H9 (cell line): ENCODE data around the gene THSD4. TPM values are rescaled to one million over a fixed set of nuclear protein-coding genes. Genes with fewer than 3 reads are reported as not detected.

Experiments
- DNase-seq: peaks from one replicate; pipeline ENCODE4 v3.0.0-alpha.2; 2017
- H2AFZ ChIP-seq: one replicate; pipeline ENCODE4 v1.6.1; 2013; ENCODE audit warnings: mild to moderate bottlenecking, low read length, control low read depth, moderate library complexity
- H2AK5ac ChIP-seq: 2 replicates; pipeline ENCODE4 v1.6.1; 2013; ENCODE audit warnings: low read length, control low read depth, mixed read lengths; ENCODE audit not compliant: insufficient read length
- H2BK120ac ChIP-seq: one replicate; pipeline ENCODE4 v1.6.1; 2013; ENCODE audit warnings: low read depth, mild to moderate bottlenecking, low read length, control low read depth, inconsistent platforms; ENCODE audit not compliant: poor library complexity, severe bottlenecking
- H2BK12ac ChIP-seq: 2 replicates; pipeline ENCODE4 v1.6.1; 2013; ENCODE audit warnings: low read length, control low read depth, mixed read lengths, low read depth; ENCODE audit not compliant: insufficient read length
- H2BK15ac ChIP-seq: 2 replicates; pipeline ENCODE4 v1.6.1; 2013; ENCODE audit warnings: low read depth, low read length, control low read depth
- H2BK20ac ChIP-seq: one replicate; pipeline ENCODE4 v1.6.1; 2013; ENCODE audit warnings: low read depth, mild to moderate bottlenecking, low read length, control low read depth, inconsistent platforms; ENCODE audit not compliant: poor library complexity, severe bottlenecking
- H2BK5ac ChIP-seq: 2 replicates; pipeline ENCODE4 v1.6.1; 2013; ENCODE audit warnings: low read length, control low read depth, mixed read lengths; ENCODE audit not compliant: insufficient read length
- H3K14ac ChIP-seq: 2 replicates; pipeline ENCODE4 v1.6.1; 2013; ENCODE audit warnings: low read length, control low read depth; ENCODE audit not compliant: insufficient read depth
- H3K18ac ChIP-seq: 2 replicates; pipeline ENCODE4 v1.6.1; 2013; ENCODE audit warnings: low read depth, mild to moderate bottlenecking, mixed read lengths, low read length, control low read depth; ENCODE audit not compliant: insufficient read length
- H3K23ac ChIP-seq: 2 replicates; pipeline ENCODE4 v1.6.1; 2013; ENCODE audit warnings: low read length, control low read depth, mixed read lengths, low read depth; ENCODE audit not compliant: insufficient read length
- H3K23me2 ChIP-seq: 2 replicates; pipeline ENCODE4 v1.6.1; 2013; ENCODE audit warnings: low read depth, mild to moderate bottlenecking, mixed read lengths, low read length, control low read depth; ENCODE audit not compliant: insufficient read length, poor library complexity, severe bottlenecking
- H3K27ac ChIP-seq: 2 replicates; pipeline ENCODE4 v1.5.1; 2013; ENCODE audit warnings: low read length, control low read depth, mixed read lengths, low read depth; ENCODE audit not compliant: insufficient read length
- H3K27me3 ChIP-seq: 2 replicates; pipeline ENCODE4 v1.6.1; 2013; ENCODE audit warnings: low read length, control low read depth, inconsistent platforms; ENCODE audit not compliant: insufficient read depth
- H3K4ac ChIP-seq: 2 replicates; pipeline ENCODE4 v1.6.1; 2013; ENCODE audit warnings: low read depth, mild to moderate bottlenecking, control low read depth, inconsistent platforms, low read length, moderate library complexity
- H3K4me1 ChIP-seq: 2 replicates; pipeline ENCODE4 v1.6.1; 2013; ENCODE audit warnings: low read length, control low read depth, inconsistent platforms; ENCODE audit not compliant: insufficient read depth
- H3K4me2 ChIP-seq: 2 replicates; pipeline ENCODE4 v1.6.1; 2013; ENCODE audit warnings: low read length, control low read depth, mixed read lengths; ENCODE audit not compliant: insufficient read length, insufficient read depth
- H3K56ac ChIP-seq: 2 replicates; pipeline ENCODE4 v1.6.1; 2013; ENCODE audit warnings: low read depth, mild to moderate bottlenecking, mixed read lengths, low read length, control low read depth; ENCODE audit not compliant: insufficient read length
- H3K79me1 ChIP-seq: 2 replicates; pipeline ENCODE4 v1.6.1; 2013; ENCODE audit warnings: low read depth, mild to moderate bottlenecking, moderate library complexity, low read length, control low read depth, inconsistent platforms; ENCODE audit not compliant: insufficient read depth, poor library complexity, severe bottlenecking
- H3K79me2 ChIP-seq: 2 replicates; pipeline ENCODE4 v1.6.1; 2013; ENCODE audit warnings: low read length, control low read depth, inconsistent platforms; ENCODE audit not compliant: insufficient read depth
- H3K9ac ChIP-seq: 2 replicates; pipeline ENCODE4 v1.6.1; 2013; ENCODE audit warnings: low read length, control low read depth, mixed read lengths; ENCODE audit not compliant: insufficient read length; ENCODE audit errors: extremely low read depth
- H3K9me3 ChIP-seq: one replicate; pipeline ENCODE4 v1.6.1; 2013; ENCODE audit warnings: low read depth, low read length, inconsistent platforms; ENCODE audit not compliant: control insufficient read depth
- H3T11ph ChIP-seq: one replicate; pipeline ENCODE4 v1.6.1; 2013; ENCODE audit warnings: mild to moderate bottlenecking, low read length, control low read depth, inconsistent platforms
- H4K20me1 ChIP-seq: one replicate; pipeline ENCODE4 v1.6.1; 2013; ENCODE audit not compliant: control insufficient read depth, insufficient read length, insufficient read depth
- H4K5ac ChIP-seq: 2 replicates; pipeline ENCODE4 v1.6.1; 2013; ENCODE audit warnings: low read depth, mild to moderate bottlenecking, mixed read lengths, low read length, control low read depth; ENCODE audit not compliant: insufficient read length
- H4K8ac ChIP-seq: replicated peaks from 2 replicates; pipeline ENCODE4 v1.6.1; 2013; ENCODE audit warnings: low read length, control low read depth, mixed read lengths, low read depth; ENCODE audit not compliant: insufficient read length
- H4K91ac ChIP-seq: 2 replicates; pipeline ENCODE4 v1.6.1; 2013; ENCODE audit warnings: low read depth, mild to moderate bottlenecking, moderate library complexity, mixed read lengths, low read length, control low read depth; ENCODE audit not compliant: insufficient read length
- H3K27ac Mint-ChIP-seq, 3 experiments: 2 replicates in 2 of 3; 3 replicates in 1 of 3; pipeline ENCODE4 v1.8.0; 2020 to 2021; ENCODE audit warnings: mixed read lengths in 3 of 3, mild to moderate bottlenecking in 1 of 3, moderate library complexity in 1 of 3
- H3K27me3 Mint-ChIP-seq: 2 replicates; pipeline ENCODE4 v1.8.0; 2021; ENCODE audit warnings: low read depth, mild to moderate bottlenecking, moderate library complexity, mixed read lengths
- H3K36me3 Mint-ChIP-seq, 3 experiments: 2 replicates in 2 of 3; 3 replicates in 1 of 3; pipeline ENCODE4 v1.8.0; 2020 to 2021; ENCODE audit warnings: low read depth in 3 of 3, mixed read lengths in 3 of 3; ENCODE audit not compliant: insufficient read depth in 1 of 3
- H3K4me1 Mint-ChIP-seq, 2 experiments: 2 replicates each; pipeline ENCODE4 v1.8.0; 2020; ENCODE audit warnings: mixed read lengths in 2 of 2
- H3K4me3 Mint-ChIP-seq, 2 experiments: 2 replicates in 1 of 2; 3 replicates in 1 of 2; pipeline ENCODE4 v1.8.0; 2020 to 2021; ENCODE audit warnings: mild to moderate bottlenecking in 2 of 2, mixed read lengths in 2 of 2, moderate library complexity in 1 of 2
- H3K9me3 Mint-ChIP-seq, 2 experiments: 2 replicates in 1 of 2; 3 replicates in 1 of 2; pipeline ENCODE4 v1.8.0; 2020; ENCODE audit warnings: mild to moderate bottlenecking in 2 of 2, mixed read lengths in 2 of 2, moderate library complexity in 1 of 2
- WGBS: extraction: QIAGEN DNeasy Blood & Tissue Kit; methylation state at CpG from one replicate; pipeline ENCODE4 v1.1.7; 2013; ENCODE audit warnings: missing lambda C conversion rate, low lambda C conversion rate, mixed read lengths; ENCODE audit not compliant: insufficient read length; ENCODE audit errors: extremely low coverage; 5-methylcytosine and 5-hydroxymethylcytosine counted together
- total RNA-seq: library from RNA; stranded (reverse); gene quantifications from 2 replicates; pipeline ENCODE4 v1.2.1, GENCODE V29; 2021
- TF ChIP-seq, protein P1 (sequence below): fragments of 200-600 bp; sonication (generic); conservative IDR thresholded peaks from 3 replicates; pipeline ENCODE4 v1.8.0; 2021; ENCODE audit warnings: antibody characterized with exemption, mild to moderate bottlenecking

Gene THSD4
- total RNA-seq, 1 experiment from 2014 or later: 5.5 TPM

DNA sequence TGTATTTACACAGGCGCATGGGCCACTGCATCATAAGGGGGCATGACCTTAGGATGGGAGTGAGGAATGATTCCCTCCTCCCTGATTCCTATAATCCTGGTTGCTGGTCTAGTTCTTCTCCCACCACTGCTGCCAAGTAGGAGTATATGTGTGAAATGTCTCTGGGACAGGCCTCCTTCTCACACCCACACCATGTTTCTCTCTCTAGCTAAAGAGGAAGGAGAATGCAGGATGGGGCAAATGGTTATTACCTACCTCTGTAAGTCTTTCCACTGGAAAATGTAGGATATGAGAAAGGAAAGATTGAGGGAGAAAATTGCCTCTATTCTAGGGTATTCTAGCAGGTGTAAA lies 159.2 kb downstream of the THSD4 start:
- Histone ChIP-seq H2AK5ac (no peak overlapping the region), H3K18ac (no peak overlapping the region), H3K79me2 (no peaks in the 10 kb centered on the region), H3T11ph (no peak overlapping the region), H3K23ac (no peak overlapping the region), H3K27ac (no peak overlapping the region), H4K5ac (no peak overlapping the region), H3K4me2 (no peak overlapping the region), H3K14ac (no peak overlapping the region), H3K56ac (no peak overlapping the region), H4K91ac (no peak overlapping the region), H3K23me2 (no peaks in the 10 kb centered on the region), H4K20me1 (no peaks in the 10 kb centered on the region), H2BK12ac (no peak overlapping the region), H3K4ac (no peak overlapping the region), H3K27me3 (no peaks in the 10 kb centered on the region), H2BK120ac (no peak overlapping the region), H3K79me1 (no peaks in the 10 kb centered on the region), H2BK5ac (no peak overlapping the region), H3K4me1 (no peaks in the 10 kb centered on the region), H3K9me3 (no peaks in the 10 kb centered on the region), H3K9ac (no peak overlapping the region), H2BK20ac (no peak overlapping the region), H4K8ac (no peak overlapping the region), H2AFZ (no peak overlapping the region), H2BK15ac (no peak overlapping the region)
- Mint-ChIP-seq H3K36me3 (peaks cover 0 to 9% (median 2%) of the 10 kb centered on the region in 3 experiments; a peak in 2 of 7 replicates), H3K4me1 (peaks cover 8 to 14% of the 10 kb centered on the region in 2 experiments), H3K27ac (peak overlapping the region in 1 of 3 experiments; percentile 57; a peak in 2 of 7 replicates), H3K27me3 (no peaks in the 10 kb centered on the region), H3K9me3 (peaks cover 5 to 8% of the 10 kb centered on the region in 2 experiments; a peak in 4 of 5 replicates), H3K4me3 (no peak overlapping the region)
- no CpG with 5 or more reads among the region's 1 CpG for WGBS
- TF ChIP-seq, protein P1, sequence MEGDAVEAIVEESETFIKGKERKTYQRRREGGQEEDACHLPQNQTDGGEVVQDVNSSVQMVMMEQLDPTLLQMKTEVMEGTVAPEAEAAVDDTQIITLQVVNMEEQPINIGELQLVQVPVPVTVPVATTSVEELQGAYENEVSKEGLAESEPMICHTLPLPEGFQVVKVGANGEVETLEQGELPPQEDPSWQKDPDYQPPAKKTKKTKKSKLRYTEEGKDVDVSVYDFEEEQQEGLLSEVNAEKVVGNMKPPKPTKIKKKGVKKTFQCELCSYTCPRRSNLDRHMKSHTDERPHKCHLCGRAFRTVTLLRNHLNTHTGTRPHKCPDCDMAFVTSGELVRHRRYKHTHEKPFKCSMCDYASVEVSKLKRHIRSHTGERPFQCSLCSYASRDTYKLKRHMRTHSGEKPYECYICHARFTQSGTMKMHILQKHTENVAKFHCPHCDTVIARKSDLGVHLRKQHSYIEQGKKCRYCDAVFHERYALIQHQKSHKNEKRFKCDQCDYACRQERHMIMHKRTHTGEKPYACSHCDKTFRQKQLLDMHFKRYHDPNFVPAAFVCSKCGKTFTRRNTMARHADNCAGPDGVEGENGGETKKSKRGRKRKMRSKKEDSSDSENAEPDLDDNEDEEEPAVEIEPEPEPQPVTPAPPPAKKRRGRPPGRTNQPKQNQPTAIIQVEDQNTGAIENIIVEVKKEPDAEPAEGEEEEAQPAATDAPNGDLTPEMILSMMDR: no peak
- no peak for DNase-seq
